Ramos (cell line): ENCODE data around the gene ITGAE.

Source experiments
- in situ Hi-C: fragments of 300-500 bp; cut with MboI; formaldehyde crosslinking; loops from one replicate; pipeline ENCODE4 v1.14.3; 2022; ENCODE audit warnings: low sequenced_read_pairs; ENCODE audit not compliant: unreplicated experiment

ITGAE gene

GRCh38 chr17:3766779-3767178, 34.2 kb downstream of the ITGAE start:
- in situ Hi-C loops, result no loop called here

- in situ Hi-C loops, result no loop called here
Measured at GRCh38 chr17:3765981-3766380, 35.0 kb downstream of the ITGAE start.

- in situ Hi-C loops, result no loop called here
Measured at GRCh38 chr17:3763777-3764170, 37.2 kb downstream of the ITGAE start.

GRCh38 chr17:3762922-3763776, 37.8 kb downstream of the ITGAE start:
- in situ Hi-C loops, result no loop called here

GRCh38 chr17:3761918-3762380, 39.0 kb downstream of the ITGAE start:
- in situ Hi-C loops, result no loop called here

GRCh38 chr17:3761036-3761917, 39.7 kb downstream of the ITGAE start:
- in situ Hi-C loops, result no loop called here

- in situ Hi-C loops, result no loop called here
Measured at GRCh38 chr17:3759597-3760216, 41.3 kb downstream of the ITGAE start.

- in situ Hi-C loops, result no loop called here
Measured at GRCh38 chr17:3755335-3756030, 45.5 kb downstream of the ITGAE start.

- in situ Hi-C loops, result no loop called here
Measured at GRCh38 chr17:3754458-3755334, 46.3 kb downstream of the ITGAE start.

GRCh38 chr17:3754066-3754457, 46.9 kb downstream of the ITGAE start:
- in situ Hi-C loops, result no loop called here

- in situ Hi-C loops, result no loop called here
Measured at GRCh38 chr17:3753624-3754023, 47.4 kb downstream of the ITGAE start.

- in situ Hi-C loops, result no loop called here
Measured at GRCh38 chr17:3751836-3752235, 49.2 kb downstream of the ITGAE start.

GRCh38 chr17:3750926-3751325, 50.1 kb downstream of the ITGAE start:
- in situ Hi-C loops, result no loop called here

GRCh38 chr17:3750296-3750695, 50.7 kb downstream of the ITGAE start:
- in situ Hi-C loops, result no loop called here

GRCh38 chr17:3748576-3748975, 52.4 kb downstream of the ITGAE start:
- in situ Hi-C loops, result no loop called here

- in situ Hi-C loops, result no loop called here
Measured at GRCh38 chr17:3747805-3748204, 53.2 kb downstream of the ITGAE start.

- in situ Hi-C loops, result no loop called here
Measured at GRCh38 chr17:3745071-3745470, 55.9 kb downstream of the ITGAE start.

GRCh38 chr17:3744014-3744413, 57.0 kb downstream of the ITGAE start:
- in situ Hi-C loops, result no loop called here

- in situ Hi-C loops, result no loop called here
Measured at GRCh38 chr17:3740611-3741073, 60.3 kb downstream of the ITGAE start.
